ENCODE data around the gene AOPEP.

AOPEP gene

GRCh38 chr9:95025213-95026147 is 299.0 kb downstream of the AOPEP start:
- DNase-seq: no peak

GRCh38 chr9:95026148-95026524 is 299.6 kb downstream of the AOPEP start:
- DNase-seq: no peak

- DNase-seq: no peak
These were observed 301.7 kb downstream of the AOPEP start for GRCh38 chr9:95027914-95028852.

- no peak for DNase-seq
These were observed 302.3 kb downstream of the AOPEP start for GRCh38 chr9:95028853-95029219.

- DNase-seq: no peak
These were observed 302.8 kb downstream of the AOPEP start for GRCh38 chr9:95029288-95029687.

GRCh38 chr9:95029720-95030119 is 303.2 kb downstream of the AOPEP start:
- DNase-seq: no peak

GRCh38 chr9:95030344-95030743 is 303.8 kb downstream of the AOPEP start:
- no peak for DNase-seq

- no peak for DNase-seq
These were observed 304.6 kb downstream of the AOPEP start for GRCh38 chr9:95030920-95031642.

- no peak for DNase-seq
These were observed 305.4 kb downstream of the AOPEP start for GRCh38 chr9:95031711-95032461.

GRCh38 chr9:95032580-95033341 is 306.3 kb downstream of the AOPEP start:
- no peak for DNase-seq

GRCh38 chr9:95035846-95036245 is 309.3 kb downstream of the AOPEP start:
- no peak for DNase-seq

- no peak for DNase-seq
These were observed 310.2 kb downstream of the AOPEP start for GRCh38 chr9:95036676-95037075.

GRCh38 chr9:95037789-95038521 is 311.5 kb downstream of the AOPEP start:
- no peak for DNase-seq

GRCh38 chr9:95038666-95039065 is 312.2 kb downstream of the AOPEP start:
- DNase-seq: no peak

GRCh38 chr9:95040106-95040505 is 313.6 kb downstream of the AOPEP start:
- DNase-seq: no peak

- no peak for DNase-seq
These were observed 317.3 kb downstream of the AOPEP start for GRCh38 chr9:95043826-95044225.

- DNase-seq: no peak
These were observed 318.4 kb downstream of the AOPEP start for GRCh38 chr9:95044731-95045508.

- no peak for DNase-seq
These were observed 319.3 kb downstream of the AOPEP start for GRCh38 chr9:95045751-95046150.

- no peak for DNase-seq
These were observed 321.1 kb downstream of the AOPEP start for GRCh38 chr9:95047452-95048224.
